DND-41 (cell line): ENCODE data around the gene NPC1L1.

Source experiments
- ATAC-seq: fragments of 200-7000 bp; cut with Tn5 transposase; 3 replicates; pipeline ENCODE4 v1.9.1; 2021; ENCODE audit warnings: low read depth; ENCODE audit not compliant: insufficient read depth
- DNase-seq: peaks from one replicate; pipeline ENCODE4 v3.0.0-alpha.2; 2020
- H2AFZ ChIP-seq: 2 replicates; pipeline ENCODE4 v1.6.0; 2012; ENCODE audit warnings: low read depth, low read length
- H3K27ac ChIP-seq: 2 replicates; pipeline ENCODE4 v1.5.1; 2012; ENCODE audit warnings: low read length, inconsistent platforms
- H3K27me3 ChIP-seq: fragments of 200-600 bp; sonication (generic); 2 replicates; pipeline ENCODE4 v1.6.0; 2012; ENCODE audit warnings: low read length, mild to moderate bottlenecking, inconsistent platforms; ENCODE audit not compliant: insufficient read depth, poor library complexity
- H3K36me3 ChIP-seq: 2 replicates; pipeline ENCODE4 v1.5.1; 2012; ENCODE audit warnings: low read length, inconsistent platforms; ENCODE audit not compliant: insufficient read depth
- H3K4me1 ChIP-seq: 2 replicates; pipeline ENCODE4 v1.5.1; 2012; ENCODE audit warnings: mild to moderate bottlenecking, low read length; ENCODE audit not compliant: insufficient read depth
- H3K4me2 ChIP-seq: 2 replicates; pipeline ENCODE4 v1.6.0; 2012; ENCODE audit warnings: mild to moderate bottlenecking, moderate library complexity, low read length, inconsistent platforms; ENCODE audit not compliant: insufficient read depth
- H3K4me3 ChIP-seq, 2 experiments: fragments of 200-600 bp in 1 of 2; shearing (Covaris generic) in 1 of 2; 2 replicates each; pipeline ENCODE4 v1.5.1; 2012 to 2016; ENCODE audit warnings: inconsistent platforms in 2 of 2, low read length in 2 of 2, mild to moderate bottlenecking in 2 of 2, low read depth in 1 of 2, moderate library complexity in 1 of 2
- H3K79me2 ChIP-seq: 2 replicates; pipeline ENCODE4 v1.6.0; 2012; ENCODE audit warnings: low read length, inconsistent platforms; ENCODE audit not compliant: insufficient read depth
- H3K9ac ChIP-seq: 2 replicates; pipeline ENCODE4 v1.6.0; 2012; ENCODE audit warnings: low read depth, mild to moderate bottlenecking, inconsistent platforms, low read length, moderate library complexity
- H3K9me3 ChIP-seq: 2 replicates; pipeline ENCODE4 v1.5.1; 2012; ENCODE audit warnings: low read length, moderate library complexity, mild to moderate bottlenecking, inconsistent platforms; ENCODE audit not compliant: insufficient read depth, severe bottlenecking
- H4K20me1 ChIP-seq: 2 replicates; pipeline ENCODE4 v1.6.0; 2012; ENCODE audit warnings: low read length; ENCODE audit not compliant: insufficient read depth
- EZH2 ChIP-seq: IDR thresholded peaks from 3 replicates; pipeline ENCODE4 v1.6.1; 2012; ENCODE audit warnings: borderline replicate concordance, low read depth, mild to moderate bottlenecking, moderate library complexity, low read length, inconsistent platforms; ENCODE audit not compliant: severe bottlenecking
- TF ChIP-seq, protein P1 (sequence below): IDR thresholded peaks from 2 replicates; pipeline ENCODE4 v1.5.1; 2012; ENCODE audit warnings: borderline replicate concordance, low read length, moderate library complexity, mild to moderate bottlenecking; ENCODE audit not compliant: poor library complexity, severe bottlenecking; ENCODE audit errors: extremely low read depth

The NPC1L1 gene

DNA sequence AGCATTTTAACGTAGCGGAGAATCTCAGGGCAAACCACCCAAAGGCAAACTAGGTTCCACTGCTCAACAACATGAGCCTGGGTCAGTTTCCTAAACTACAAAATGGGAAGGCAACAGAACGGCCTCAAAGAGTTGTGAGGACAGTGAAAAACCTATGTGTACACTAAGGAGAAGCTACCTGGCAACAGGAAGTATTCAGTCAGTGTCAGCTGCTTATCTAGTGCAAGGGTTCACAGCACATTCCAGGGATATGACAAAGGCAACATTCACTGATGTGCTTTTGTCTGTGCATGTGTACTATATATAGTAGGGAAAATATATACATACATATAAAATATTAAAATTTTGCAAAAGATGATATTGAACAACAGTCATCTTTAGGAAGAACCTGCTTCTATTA lies 67.8 kb downstream of the NPC1L1 start:
- TF ChIP-seq EZH2 = no peak
- TF ChIP-seq, protein P1, sequence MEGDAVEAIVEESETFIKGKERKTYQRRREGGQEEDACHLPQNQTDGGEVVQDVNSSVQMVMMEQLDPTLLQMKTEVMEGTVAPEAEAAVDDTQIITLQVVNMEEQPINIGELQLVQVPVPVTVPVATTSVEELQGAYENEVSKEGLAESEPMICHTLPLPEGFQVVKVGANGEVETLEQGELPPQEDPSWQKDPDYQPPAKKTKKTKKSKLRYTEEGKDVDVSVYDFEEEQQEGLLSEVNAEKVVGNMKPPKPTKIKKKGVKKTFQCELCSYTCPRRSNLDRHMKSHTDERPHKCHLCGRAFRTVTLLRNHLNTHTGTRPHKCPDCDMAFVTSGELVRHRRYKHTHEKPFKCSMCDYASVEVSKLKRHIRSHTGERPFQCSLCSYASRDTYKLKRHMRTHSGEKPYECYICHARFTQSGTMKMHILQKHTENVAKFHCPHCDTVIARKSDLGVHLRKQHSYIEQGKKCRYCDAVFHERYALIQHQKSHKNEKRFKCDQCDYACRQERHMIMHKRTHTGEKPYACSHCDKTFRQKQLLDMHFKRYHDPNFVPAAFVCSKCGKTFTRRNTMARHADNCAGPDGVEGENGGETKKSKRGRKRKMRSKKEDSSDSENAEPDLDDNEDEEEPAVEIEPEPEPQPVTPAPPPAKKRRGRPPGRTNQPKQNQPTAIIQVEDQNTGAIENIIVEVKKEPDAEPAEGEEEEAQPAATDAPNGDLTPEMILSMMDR = no peak
- H3K4me1 ChIP-seq = no peaks in the 10 kb centered on the region
- no peak overlapping the region for H3K4me3 ChIP-seq
- H3K4me2 ChIP-seq = no peak overlapping the region
- H2AFZ ChIP-seq = no peak overlapping the region
- DNase-seq = no peak
- no peak overlapping the region for H3K27ac ChIP-seq
- H3K79me2 ChIP-seq = peaks cover 19% of the 10 kb centered on the region
- no peak overlapping the region for H3K9ac ChIP-seq
- no peaks in the 10 kb centered on the region for H3K27me3 ChIP-seq
- H4K20me1 ChIP-seq = peaks cover 58% of the 10 kb centered on the region
- no peak for ATAC-seq
- H3K36me3 ChIP-seq = peaks cover 60% of the 10 kb centered on the region
- H3K9me3 ChIP-seq = no peaks in the 10 kb centered on the region

DNA sequence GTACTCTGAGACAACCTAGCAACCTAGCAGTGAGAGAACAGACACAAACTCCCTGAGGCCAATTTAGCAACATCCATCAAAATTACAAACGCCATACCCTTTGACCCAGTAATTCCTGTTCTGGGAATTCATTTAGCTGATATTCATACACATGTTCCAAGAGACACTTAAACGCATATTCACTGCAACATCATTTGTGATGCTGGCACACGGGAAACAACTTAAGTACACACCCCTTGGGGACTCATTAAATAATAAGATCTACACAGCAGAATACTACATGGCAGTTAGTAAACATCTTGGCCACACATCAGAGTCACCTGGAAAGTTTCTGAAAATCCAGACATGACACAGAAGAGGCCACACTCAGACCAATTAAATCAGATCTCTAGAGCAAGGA lies 68.3 kb downstream of the NPC1L1 start:
- Histone ChIP-seq H4K20me1 (peaks cover 60% of the 10 kb centered on the region), H3K4me3 (no peak overlapping the region), H3K9ac (no peak overlapping the region), H3K4me2 (no peak overlapping the region), H3K27ac (no peak overlapping the region), H3K79me2 (peaks cover 19% of the 10 kb centered on the region), H2AFZ (no peak overlapping the region), H3K4me1 (no peaks in the 10 kb centered on the region), H3K36me3 (peaks cover 61% of the 10 kb centered on the region), H3K27me3 (no peaks in the 10 kb centered on the region), H3K9me3 (no peaks in the 10 kb centered on the region)
- DNase-seq (no peak), ATAC-seq (no peak)
- no peak for TF ChIP-seq EZH2
- TF ChIP-seq, protein P1 = no peak

DNA sequence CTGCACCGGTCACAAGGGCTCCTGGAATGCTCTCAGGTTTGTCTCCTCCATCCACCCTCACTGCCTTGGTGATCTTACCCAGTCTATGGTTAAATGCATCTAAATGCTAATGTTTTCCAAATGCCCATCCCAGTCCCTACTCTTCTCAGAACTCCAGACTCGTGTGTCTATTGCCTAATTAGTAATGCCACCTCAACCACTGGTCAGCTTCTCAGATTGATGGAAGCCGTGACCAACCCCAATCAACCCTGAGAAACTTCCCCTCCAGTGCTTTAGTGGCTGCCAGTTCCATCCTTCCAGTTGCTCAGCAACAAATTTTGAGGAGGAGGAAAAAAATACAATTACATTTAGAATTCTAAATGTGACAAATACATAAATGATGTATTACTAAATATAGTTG lies 69.3 kb downstream of the NPC1L1 start:
- Histone ChIP-seq H3K79me2 (peaks cover 17% of the 10 kb centered on the region), H3K36me3 (peaks cover 67% of the 10 kb centered on the region), H3K27ac (no peak overlapping the region)

More for the DNA sequence above, 69.3 kb downstream of the NPC1L1 start:
- Histone ChIP-seq H3K27me3 (no peaks in the 10 kb centered on the region), H3K4me3 (no peak overlapping the region), H3K9me3 (no peaks in the 10 kb centered on the region), H3K4me2 (no peak overlapping the region), H3K4me1 (no peaks in the 10 kb centered on the region), H4K20me1 (peaks cover 59% of the 10 kb centered on the region), H2AFZ (no peak overlapping the region), H3K9ac (no peak overlapping the region)
- ATAC-seq = no peak
- no peak for DNase-seq
- TF ChIP-seq, protein P1 = no peak
